NB4 (cell line): Measurements from ENCODE around the gene RASAL2.

Source experiments
- DNase-seq: peaks from one replicate; pipeline ENCODE4 v3.0.0; 2010; ENCODE audit warnings: low read depth
- H3K4me3 ChIP-seq: one replicate; pipeline ENCODE4 v1.5.1; 2011; ENCODE audit warnings: mild to moderate bottlenecking, low read depth, low read length, moderate library complexity
- MYC ChIP-seq: IDR thresholded peaks from 2 replicates; pipeline ENCODE4 v1.6.1; 2011; ENCODE audit warnings: low read depth, low read length
- POLR2A ChIP-seq: IDR thresholded peaks from 2 replicates; pipeline ENCODE4 v1.6.1; 2011; ENCODE audit warnings: mild to moderate bottlenecking; ENCODE audit not compliant: insufficient read length; ENCODE audit errors: extremely low read depth
- TF ChIP-seq, protein P1 (sequence below): IDR thresholded peaks from 2 replicates; pipeline ENCODE4 v1.6.1; 2011; ENCODE audit warnings: low read depth, low read length
- TF ChIP-seq, protein P2 (sequence below): IDR thresholded peaks from one replicate; pipeline ENCODE4 v1.5.1; 2012; ENCODE audit warnings: low read depth, low read length

Gene RASAL2

DNA sequence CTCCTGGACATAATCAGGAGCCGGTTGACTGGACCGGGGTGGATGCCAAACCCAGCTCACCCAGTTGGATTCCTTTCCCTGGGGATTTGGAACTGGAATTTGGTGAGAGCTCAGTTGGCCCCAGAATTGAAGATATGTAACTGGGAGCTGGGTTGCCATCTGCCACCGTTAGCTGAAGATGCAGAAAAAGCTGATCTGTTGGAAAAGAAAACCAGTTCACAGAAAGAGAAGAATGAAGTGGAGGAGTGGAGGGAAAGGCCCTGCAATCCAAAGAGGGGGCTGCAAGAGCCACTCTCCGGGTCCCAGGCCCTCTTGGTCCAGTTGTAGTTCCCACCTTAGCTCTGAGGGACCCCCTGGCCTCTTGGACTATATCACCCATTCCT is 435.0 kb downstream of the RASAL2 start:
- DNase-seq = no peak
- TF ChIP-seq, protein P1, sequence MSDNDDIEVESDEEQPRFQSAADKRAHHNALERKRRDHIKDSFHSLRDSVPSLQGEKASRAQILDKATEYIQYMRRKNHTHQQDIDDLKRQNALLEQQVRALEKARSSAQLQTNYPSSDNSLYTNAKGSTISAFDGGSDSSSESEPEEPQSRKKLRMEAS = no peak
- TF ChIP-seq MYC (no peak), POLR2A (no peak)
- TF ChIP-seq, protein P2, sequence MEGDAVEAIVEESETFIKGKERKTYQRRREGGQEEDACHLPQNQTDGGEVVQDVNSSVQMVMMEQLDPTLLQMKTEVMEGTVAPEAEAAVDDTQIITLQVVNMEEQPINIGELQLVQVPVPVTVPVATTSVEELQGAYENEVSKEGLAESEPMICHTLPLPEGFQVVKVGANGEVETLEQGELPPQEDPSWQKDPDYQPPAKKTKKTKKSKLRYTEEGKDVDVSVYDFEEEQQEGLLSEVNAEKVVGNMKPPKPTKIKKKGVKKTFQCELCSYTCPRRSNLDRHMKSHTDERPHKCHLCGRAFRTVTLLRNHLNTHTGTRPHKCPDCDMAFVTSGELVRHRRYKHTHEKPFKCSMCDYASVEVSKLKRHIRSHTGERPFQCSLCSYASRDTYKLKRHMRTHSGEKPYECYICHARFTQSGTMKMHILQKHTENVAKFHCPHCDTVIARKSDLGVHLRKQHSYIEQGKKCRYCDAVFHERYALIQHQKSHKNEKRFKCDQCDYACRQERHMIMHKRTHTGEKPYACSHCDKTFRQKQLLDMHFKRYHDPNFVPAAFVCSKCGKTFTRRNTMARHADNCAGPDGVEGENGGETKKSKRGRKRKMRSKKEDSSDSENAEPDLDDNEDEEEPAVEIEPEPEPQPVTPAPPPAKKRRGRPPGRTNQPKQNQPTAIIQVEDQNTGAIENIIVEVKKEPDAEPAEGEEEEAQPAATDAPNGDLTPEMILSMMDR = no peak
- H3K4me3 ChIP-seq = no peak overlapping the region

DNA sequence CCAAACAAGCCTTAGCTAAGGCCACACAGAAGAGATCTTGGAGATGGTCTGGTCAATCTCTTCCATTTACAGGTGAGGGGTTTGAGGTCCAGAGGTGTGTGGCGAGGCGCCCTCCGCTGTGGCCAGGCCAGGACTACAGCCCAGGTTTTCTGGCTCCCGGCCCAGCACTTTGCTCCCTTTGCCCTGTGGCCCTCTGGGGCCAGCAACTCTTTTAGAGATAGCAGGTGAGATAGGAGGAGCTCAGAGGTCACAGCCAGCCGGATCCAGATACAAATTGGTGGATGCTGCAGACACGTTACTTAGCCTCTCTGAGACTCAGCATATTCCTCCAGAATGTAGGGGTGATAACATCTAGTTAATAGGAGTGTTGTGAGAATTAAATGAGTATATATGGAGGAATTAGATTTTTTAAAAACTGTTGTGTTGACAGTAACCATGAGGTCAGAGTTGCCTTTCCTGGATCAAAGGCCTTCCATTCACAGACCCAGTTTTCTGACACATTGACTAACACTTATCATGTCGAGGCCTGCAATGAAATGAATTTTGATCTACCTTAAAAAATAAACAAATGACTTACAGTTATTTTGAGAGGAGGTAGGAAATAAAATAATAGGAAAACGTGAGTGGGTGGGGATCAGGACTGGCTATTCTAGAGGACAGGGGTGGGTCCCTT is 435.6 kb downstream of the RASAL2 start:
- no peak overlapping the region for H3K4me3 ChIP-seq
- no peak for DNase-seq
- TF ChIP-seq, protein P2 = no peak
- TF ChIP-seq POLR2A (no peak), MYC (no peak)
- TF ChIP-seq, protein P1 = no peak

DNA sequence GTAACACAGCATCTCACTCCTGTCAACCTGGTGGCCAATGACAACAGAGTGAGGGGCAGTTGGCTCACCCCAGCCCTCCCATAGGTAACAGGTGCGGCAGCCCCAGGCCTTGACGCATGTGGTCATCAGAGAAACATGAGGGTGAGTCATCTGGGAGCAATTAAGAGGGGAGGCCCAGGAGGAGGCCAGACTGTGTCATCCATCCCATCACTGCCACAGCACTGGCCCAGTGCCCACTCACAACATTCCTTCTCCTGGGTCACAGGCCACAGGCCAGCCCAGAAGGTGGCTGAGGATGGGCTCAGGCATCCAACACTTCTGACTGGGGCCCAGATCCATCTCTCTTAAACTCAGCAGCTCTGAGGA is 436.1 kb downstream of the RASAL2 start:
- DNase-seq = no peak
- TF ChIP-seq, protein P1 = no peak
- TF ChIP-seq, protein P2 = no peak
- TF ChIP-seq MYC (no peak), POLR2A (no peak)
- no peak overlapping the region for H3K4me3 ChIP-seq

DNA sequence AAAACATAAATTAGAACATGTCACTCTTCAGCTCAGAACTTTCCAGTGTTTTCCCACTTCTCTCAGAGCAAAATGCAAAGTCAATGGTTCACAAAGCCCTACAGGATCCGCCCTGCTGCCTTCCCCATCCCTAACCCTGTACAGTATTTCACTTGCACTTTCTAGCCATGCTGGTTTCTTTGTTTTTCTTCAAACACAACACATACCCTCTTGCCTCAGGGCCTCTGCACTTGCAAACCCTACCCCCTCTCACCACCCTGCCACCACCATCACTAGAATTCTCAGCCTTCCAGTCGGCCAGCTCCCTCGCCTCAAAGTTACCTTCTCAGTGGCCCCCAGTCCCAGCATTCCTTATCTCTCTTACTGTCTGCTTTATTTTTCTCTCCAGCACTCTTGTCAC is 436.6 kb downstream of the RASAL2 start:
- no peak for DNase-seq
- TF ChIP-seq MYC (no peak), POLR2A (no peak)
- TF ChIP-seq, protein P2 = no peak
- TF ChIP-seq, protein P1 = no peak

DNA sequence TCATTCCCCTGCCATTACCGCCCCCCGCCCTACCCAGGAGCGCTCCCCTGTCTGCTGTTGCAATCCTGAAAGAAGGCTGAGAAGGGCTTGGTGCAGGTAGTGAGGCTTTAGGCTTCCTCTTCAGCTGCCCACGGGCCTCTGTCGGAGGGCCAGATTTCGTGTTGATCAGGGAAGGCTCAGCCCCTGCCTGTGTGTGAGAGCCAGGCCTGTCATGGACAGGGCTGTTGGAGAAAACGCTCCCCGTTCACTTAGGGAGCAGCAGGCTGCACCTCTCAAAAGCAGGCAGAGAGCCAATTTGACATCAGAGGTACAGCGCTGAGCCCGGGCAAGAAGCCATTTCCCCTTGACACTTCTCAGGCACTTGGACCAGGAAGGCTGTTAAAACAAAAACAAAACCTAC is 438.0 kb downstream of the RASAL2 start:
- TF ChIP-seq POLR2A (no peak), MYC (no peak)
- TF ChIP-seq, protein P2 = no peak
- TF ChIP-seq, protein P1 = no peak
- no peak overlapping the region for H3K4me3 ChIP-seq
- DNase-seq = no peak

More for the DNA sequence above, 436.6 kb downstream of the RASAL2 start:
- H3K4me3 ChIP-seq = no peak overlapping the region

DNA sequence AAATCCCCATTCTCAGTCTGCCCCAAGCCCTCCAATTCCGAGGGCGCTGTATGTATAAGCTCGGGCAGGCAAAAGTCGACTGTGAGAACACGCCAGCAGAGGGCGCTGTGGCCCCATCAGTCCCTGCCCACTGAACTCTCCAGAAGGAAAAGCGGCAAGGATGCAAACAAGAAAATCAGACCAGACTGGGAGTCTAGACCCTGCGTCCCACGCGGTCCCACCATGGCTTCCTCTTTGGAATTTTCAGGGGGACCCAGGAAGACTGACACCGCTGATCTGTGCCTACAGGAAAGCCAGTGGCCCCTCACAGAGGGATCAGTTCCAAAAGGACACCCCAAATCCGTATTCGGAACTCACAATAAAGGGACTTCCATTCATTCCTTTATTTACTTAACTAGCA is 438.5 kb downstream of the RASAL2 start:
- TF ChIP-seq, protein P1 = no peak
- TF ChIP-seq, protein P2 = peak; percentile 78
- peak; percentile 77 for DNase-seq
- no peak overlapping the region for H3K4me3 ChIP-seq
